HL-60 (cell line): Measurements from ENCODE around the gene SLC10A2.

Experiments used
- DNase-seq, 2 experiments: peaks; one replicate each; pipeline ENCODE4 v3.0.0-alpha.2; 2010 to 2020; ENCODE audit warnings: low read depth in 1 of 2, low spot score in 1 of 2
- H3K27ac ChIP-seq: fragments of 250-450 bp; sonication (Bioruptor Pico); replicated peaks from 2 replicates; pipeline ENCODE4 v1.5.1; 2020; ENCODE audit warnings: mild to moderate bottlenecking, moderate library complexity
- H3K27me3 ChIP-seq: fragments of 250-450 bp; sonication (Bioruptor Pico); 2 replicates; pipeline ENCODE4 v1.5.1; 2021; ENCODE audit warnings: mild to moderate bottlenecking, moderate library complexity; ENCODE audit not compliant: insufficient read depth, poor library complexity, severe bottlenecking
- H3K4me3 ChIP-seq: replicated peaks from 2 replicates; pipeline ENCODE4 v1.5.1; 2011; ENCODE audit warnings: mild to moderate bottlenecking, control low read depth, low read length; ENCODE audit not compliant: insufficient read depth
- CTCF ChIP-seq: IDR thresholded peaks from one replicate; pipeline ENCODE4 v1.5.1; 2011; ENCODE audit warnings: low read length, control low read depth, inconsistent platforms; ENCODE audit not compliant: insufficient read depth
- GABPA ChIP-seq: IDR thresholded peaks from 2 replicates; pipeline ENCODE4 v1.6.1; 2012; ENCODE audit warnings: low read depth
- POLR2AphosphoS5 ChIP-seq: IDR thresholded peaks from 2 replicates; pipeline ENCODE4 v1.6.1; 2012; ENCODE audit warnings: low read depth
- SPI1 ChIP-seq: IDR thresholded peaks from 2 replicates; pipeline ENCODE4 v1.6.1; 2012; ENCODE audit warnings: low read depth, mild to moderate bottlenecking, borderline replicate concordance
- TF ChIP-seq, protein P1 (sequence below): IDR thresholded peaks from 2 replicates; pipeline ENCODE4 v1.6.1; 2012; ENCODE audit warnings: low read depth; ENCODE audit not compliant: insufficient replicate concordance

The SLC10A2 gene

DNA sequence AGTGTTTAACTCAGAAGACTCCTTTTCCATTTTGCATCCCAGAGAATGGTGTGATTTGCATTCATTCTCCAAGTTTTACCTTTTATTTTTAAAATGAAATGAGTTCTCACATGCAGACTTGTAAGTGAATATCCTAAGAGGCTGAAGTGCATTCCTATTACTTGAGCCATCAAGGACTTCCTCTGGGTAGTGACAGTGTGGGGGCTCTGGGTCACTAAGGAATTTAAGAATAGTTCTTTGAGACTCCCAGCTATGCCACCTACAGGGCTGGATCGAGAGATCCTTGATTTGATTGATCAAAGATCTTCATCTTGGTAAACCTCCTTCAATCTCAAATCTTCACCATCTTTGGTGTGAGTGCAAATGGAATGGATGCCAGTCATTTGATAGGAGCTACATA, 36.3 kb upstream of the SLC10A2 start:
- no peak for DNase-seq

DNA sequence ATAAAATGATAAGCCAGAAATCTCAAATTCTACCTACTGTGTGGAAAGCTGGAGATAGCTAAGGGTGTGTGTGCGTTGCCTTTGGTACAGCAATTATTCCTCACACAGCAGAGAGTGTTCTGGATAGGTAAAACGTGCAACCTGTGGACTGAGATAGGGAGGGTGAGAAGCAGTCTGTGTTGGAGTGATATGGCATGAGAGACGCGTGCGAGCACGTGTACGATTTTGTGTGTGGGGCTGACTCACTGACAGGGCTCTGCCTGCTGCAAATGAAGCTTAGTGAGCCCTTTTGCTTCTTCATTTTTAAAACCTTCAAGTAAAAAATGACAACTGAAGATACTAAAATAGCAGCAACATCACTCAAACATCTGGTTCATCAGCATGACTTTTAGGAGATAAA, 35.7 kb upstream of the SLC10A2 start:
- Histone ChIP-seq H3K27me3 (no peaks in the 10 kb centered on the region), H3K4me3 (no peak overlapping the region), H3K27ac (no peak overlapping the region)
- TF ChIP-seq GABPA (no peak), CTCF (no peak), SPI1 (no peak), POLR2AphosphoS5 (no peak)
- TF ChIP-seq, protein P1, sequence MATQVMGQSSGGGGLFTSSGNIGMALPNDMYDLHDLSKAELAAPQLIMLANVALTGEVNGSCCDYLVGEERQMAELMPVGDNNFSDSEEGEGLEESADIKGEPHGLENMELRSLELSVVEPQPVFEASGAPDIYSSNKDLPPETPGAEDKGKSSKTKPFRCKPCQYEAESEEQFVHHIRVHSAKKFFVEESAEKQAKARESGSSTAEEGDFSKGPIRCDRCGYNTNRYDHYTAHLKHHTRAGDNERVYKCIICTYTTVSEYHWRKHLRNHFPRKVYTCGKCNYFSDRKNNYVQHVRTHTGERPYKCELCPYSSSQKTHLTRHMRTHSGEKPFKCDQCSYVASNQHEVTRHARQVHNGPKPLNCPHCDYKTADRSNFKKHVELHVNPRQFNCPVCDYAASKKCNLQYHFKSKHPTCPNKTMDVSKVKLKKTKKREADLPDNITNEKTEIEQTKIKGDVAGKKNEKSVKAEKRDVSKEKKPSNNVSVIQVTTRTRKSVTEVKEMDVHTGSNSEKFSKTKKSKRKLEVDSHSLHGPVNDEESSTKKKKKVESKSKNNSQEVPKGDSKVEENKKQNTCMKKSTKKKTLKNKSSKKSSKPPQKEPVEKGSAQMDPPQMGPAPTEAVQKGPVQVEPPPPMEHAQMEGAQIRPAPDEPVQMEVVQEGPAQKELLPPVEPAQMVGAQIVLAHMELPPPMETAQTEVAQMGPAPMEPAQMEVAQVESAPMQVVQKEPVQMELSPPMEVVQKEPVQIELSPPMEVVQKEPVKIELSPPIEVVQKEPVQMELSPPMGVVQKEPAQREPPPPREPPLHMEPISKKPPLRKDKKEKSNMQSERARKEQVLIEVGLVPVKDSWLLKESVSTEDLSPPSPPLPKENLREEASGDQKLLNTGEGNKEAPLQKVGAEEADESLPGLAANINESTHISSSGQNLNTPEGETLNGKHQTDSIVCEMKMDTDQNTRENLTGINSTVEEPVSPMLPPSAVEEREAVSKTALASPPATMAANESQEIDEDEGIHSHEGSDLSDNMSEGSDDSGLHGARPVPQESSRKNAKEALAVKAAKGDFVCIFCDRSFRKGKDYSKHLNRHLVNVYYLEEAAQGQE, result no peak
- no peak for DNase-seq

More for the DNA sequence above, 36.3 kb upstream of the SLC10A2 start:
- no peak for TF ChIP-seq POLR2AphosphoS5
- TF ChIP-seq GABPA, result no peak
- TF ChIP-seq CTCF, result no peak
- TF ChIP-seq, protein P1, result no peak
- TF ChIP-seq SPI1, result no peak
- H3K4me3 ChIP-seq, result no peak overlapping the region
- H3K27ac ChIP-seq, result no peak overlapping the region
- no peaks in the 10 kb centered on the region for H3K27me3 ChIP-seq

DNA sequence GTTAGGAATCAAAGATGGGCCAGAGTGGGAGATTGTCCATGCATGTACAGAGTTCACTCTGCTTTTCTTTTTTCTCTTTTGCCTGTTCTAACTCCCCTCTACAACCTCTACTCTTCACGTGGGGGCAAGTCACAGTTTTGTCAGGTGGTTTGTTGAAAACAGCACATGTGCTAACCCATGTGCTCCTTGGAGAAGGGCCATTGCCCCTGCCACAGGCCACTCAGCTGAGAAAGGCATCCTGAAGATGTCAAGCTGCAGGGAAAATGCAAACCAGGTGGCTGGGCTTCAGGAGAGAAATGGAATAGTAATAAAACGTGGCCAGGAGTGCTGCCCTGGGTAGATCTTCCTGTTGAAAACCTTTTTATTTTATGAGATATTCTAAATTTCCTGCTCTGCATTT, 35.3 kb upstream of the SLC10A2 start:
- TF ChIP-seq POLR2AphosphoS5, result no peak
- no peak for TF ChIP-seq GABPA
- TF ChIP-seq, protein P1, result no peak
- H3K4me3 ChIP-seq, result no peak overlapping the region
- H3K27me3 ChIP-seq, result no peaks in the 10 kb centered on the region
- DNase-seq, result no peak
- no peak overlapping the region for H3K27ac ChIP-seq
